ENCODE measurements around the gene OSBPL10. TPM values are rescaled to one million over a fixed set of nuclear protein-coding genes. Genes with fewer than 3 reads are reported as not detected.

Gene OSBPL10
- total RNA-seq, 1 experiment from 2014 or later, result 13.9 TPM

GRCh38 chr3:31615071-31615875 lies 365.8 kb downstream of the OSBPL10 start:
- DNase-seq (ENCODE audit: low read depth), result no peak

DNA sequence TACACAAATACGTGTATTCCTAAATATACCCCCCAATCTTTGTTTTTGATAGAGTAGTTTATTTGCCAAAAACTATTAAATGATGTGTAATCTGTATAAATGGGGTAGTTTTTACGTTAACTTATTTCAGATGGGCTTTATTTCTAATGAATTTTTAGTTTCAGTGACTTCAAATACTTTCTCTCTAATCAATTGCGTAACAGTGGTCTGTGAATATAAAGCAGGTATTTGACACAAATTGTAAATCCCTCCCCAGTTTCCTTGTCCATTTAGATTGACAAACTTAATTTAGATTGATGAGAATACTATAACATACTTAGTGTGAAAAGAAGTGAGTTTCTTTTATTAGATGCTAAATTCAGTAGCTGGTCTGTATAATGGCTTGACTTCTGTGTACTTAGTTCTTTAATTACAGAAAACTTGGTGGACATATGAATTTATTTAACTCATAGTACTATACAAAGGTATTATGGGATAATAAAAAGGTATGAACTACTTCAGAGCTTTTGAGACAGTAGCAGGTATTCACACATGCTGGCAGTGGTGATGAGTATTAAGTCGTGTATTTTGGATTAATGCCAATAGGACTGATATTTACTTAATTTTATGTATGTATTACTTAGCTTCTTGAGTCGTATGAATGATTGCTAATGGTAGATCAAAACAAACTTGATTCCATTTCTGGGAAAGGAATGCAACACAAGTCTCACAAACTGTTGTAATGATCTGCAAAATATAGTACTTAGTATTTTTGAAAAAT lies 366.7 kb downstream of the OSBPL10 start:
- no peak for DNase-seq (ENCODE audit: low read depth)

GRCh38 chr3:31613654-31614053 lies 367.4 kb downstream of the OSBPL10 start:
- DNase-seq (ENCODE audit: low read depth), result no peak

DNA sequence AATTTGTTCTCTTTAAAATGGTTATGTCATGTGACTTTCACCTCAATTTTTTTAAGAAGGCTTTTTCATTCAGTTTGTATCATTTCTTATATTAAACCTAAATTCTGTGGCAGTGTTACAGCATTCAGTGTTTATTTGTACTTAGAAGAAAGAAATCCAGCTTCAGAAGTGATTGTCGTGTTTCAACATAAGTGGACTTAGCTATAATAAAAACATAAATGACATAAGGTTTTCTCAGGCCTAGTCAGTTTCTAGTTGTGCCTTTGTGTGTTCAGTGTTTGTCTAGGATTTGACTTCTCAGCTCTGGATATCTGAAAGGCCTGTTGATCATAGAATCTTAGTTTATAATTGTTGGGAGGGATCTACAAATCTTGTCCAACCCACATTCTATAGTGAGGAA lies 367.9 kb downstream of the OSBPL10 start:
- DNase-seq (ENCODE audit: low read depth), result no peak

Other genes with a start within 250 kb of the OSBPL10 start
- 0.25 TPM in 1 of 2 replicates, not detected in the other for gene ZNF860, start 488 bp upstream of the OSBPL10 start, total RNA-seq (2014; rRNA removed; shearing (Covaris generic))
- 3.1 and 14.5 TPM in 2 replicates for gene GPD1L, start 125.4 kb upstream of the OSBPL10 start, total RNA-seq (2014; rRNA removed; shearing (Covaris generic))